ENCODE results near the gene SHH.
"Not testable (repeated sequence)": the region's sequence is repeated elsewhere in the genome, so short reads cannot be mapped to it uniquely, and the experiment has no call there.

SHH gene

GRCh38 chr7:155819186-155819585 is 6.9 kb upstream of the SHH start:
- DNase-seq (ENCODE audit: low spot score): no peak

- no peak for DNase-seq (ENCODE audit: low spot score)
Measured at GRCh38 chr7:155818820-155819168, 6.5 kb upstream of the SHH start.

GRCh38 chr7:155818154-155818819 is 6.0 kb upstream of the SHH start:
- DNase-seq (ENCODE audit: low spot score): no peak

- not testable (repeated sequence) for DNase-seq (ENCODE audit: low spot score)
Measured at GRCh38 chr7:155817515-155817914, 5.3 kb upstream of the SHH start.

- no peak for DNase-seq (ENCODE audit: low spot score)
Measured at GRCh38 chr7:155816996-155817395, 4.7 kb upstream of the SHH start.

DNA sequence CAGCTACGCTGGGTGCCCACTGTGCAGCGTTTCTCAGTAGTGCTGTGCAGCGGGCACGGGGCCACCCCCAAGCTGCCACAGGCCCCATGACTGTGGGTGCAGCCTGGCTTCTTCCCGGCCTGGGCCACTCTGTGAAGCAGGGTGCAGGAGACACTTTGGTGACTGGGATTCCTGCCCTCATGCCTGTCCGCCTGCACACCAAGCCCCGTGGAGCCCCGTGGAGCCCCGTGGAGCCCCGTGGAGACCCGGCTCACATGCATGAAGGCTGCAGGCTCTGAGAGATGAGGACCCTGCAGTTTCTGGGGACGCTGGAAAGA is 3.9 kb upstream of the SHH start:
- DNase-seq (ENCODE audit: low spot score): no peak

GRCh38 chr7:155815332-155816191 is 3.3 kb upstream of the SHH start:
- DNase-seq (ENCODE audit: low spot score): peak; percentile 70

DNA sequence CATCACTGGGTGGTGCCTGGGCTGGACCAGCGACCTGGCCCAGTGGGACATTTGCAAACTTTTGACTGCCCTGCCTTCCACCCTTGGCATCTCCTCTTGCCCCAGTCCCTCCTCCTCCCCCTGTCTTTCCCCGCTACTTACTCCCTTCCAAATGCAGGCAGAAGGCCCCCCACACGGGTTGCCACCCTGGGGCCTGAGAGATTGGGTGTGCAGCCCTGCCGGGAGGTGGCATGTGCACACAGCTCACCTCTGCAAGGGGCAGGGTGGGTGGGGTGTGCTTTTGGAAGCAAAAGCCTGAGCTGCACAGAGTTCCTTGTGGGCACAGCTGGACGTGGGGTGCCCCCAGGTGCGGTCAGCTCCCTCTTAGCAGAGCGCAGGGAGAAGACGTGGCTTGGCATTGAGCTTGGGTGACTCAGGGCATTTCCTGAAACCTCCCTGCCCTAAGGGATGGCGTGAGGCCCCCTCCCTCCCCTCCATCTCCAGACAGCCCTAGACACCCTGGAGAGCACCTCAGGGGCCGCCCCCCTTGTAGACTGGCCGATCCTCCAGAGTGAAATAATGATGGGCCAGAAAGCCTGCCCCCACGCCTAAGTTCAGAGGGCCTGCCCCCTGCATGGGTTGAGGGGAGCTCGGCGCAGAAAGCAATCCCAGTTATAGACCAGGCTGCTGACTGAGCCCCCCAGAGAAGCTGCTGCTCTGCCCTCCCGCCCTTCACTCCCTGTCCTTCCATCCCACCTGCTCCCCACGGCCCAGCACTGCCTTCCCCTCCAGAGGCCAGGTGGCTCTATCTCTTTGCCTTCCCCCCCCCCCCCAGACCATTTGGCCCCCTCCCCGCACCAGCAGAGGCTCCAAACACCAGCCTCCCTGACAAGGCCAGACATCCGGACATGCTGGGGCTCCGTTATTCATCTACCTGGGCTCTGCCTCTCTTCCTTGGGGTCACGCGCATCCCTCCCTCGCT is 2.3 kb upstream of the SHH start:
- DNase-seq (ENCODE audit: low spot score): no peak

- no peak for DNase-seq (ENCODE audit: low spot score)
Measured at GRCh38 chr7:155813546-155814315, 1.5 kb upstream of the SHH start.

DNA sequence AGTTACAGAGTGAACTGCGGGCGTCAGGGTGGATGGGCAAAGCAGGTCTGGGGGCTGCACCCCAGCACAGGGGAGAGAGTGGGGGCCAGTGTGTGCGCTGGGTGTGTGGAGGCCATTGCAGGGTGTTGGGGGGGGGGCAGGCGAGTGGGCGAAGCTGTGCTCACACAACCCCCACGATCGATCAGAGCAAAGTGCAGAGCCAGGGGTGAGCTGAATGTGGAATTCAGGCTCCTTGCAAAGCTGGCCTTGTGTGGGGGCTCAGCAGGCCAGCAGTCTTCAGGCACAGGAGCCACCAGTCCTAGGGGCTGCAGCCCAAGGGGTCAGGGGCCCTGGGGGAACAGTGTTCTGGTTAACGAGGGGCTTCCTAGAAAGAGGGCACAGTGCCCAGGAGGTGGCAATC is 862 bp upstream of the SHH start:
- DNase-seq (ENCODE audit: low spot score): no peak

GRCh38 chr7:155811560-155811894 is 736 bp downstream of the SHH start:
- no peak for DNase-seq (ENCODE audit: low spot score)

DNA sequence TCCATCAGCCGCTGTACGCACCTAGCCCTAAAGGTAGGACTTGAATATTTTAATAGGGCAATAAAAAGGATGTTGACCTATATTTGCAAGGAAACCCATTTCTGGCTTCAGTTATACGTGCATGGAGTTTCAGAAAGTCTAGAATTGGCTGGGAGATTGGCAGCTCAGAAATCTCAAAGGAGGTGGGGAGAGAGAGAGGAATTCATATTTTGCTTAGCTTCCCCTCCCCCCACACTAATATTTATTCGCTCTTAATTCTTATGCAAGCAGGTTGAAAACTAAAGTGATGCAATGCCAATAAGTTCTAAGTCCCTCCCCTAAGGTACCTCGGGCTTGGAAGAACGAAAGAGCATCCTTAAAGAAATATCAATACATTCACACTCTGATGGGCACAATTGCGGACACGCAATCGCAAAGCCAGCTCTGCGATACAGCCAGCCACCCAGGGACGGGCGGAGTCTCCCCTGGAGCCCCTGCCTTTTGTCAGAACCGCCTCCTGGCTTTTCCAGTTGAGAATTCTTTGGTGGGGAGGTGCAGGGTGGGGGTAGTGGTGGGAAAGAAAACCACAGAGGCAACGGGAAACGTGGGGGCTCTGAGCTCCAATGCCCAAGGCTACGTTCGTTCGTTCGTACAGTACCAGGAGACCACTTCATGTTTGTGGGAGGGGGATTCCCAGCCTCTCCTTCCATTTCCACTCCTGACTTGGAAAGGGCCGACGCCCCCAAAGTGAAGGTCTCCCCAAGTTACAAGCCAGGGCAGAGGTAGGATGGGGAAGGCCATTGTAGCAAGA is 1.3 kb downstream of the SHH start:
- DNase-seq (ENCODE audit: low spot score): no peak

DNA sequence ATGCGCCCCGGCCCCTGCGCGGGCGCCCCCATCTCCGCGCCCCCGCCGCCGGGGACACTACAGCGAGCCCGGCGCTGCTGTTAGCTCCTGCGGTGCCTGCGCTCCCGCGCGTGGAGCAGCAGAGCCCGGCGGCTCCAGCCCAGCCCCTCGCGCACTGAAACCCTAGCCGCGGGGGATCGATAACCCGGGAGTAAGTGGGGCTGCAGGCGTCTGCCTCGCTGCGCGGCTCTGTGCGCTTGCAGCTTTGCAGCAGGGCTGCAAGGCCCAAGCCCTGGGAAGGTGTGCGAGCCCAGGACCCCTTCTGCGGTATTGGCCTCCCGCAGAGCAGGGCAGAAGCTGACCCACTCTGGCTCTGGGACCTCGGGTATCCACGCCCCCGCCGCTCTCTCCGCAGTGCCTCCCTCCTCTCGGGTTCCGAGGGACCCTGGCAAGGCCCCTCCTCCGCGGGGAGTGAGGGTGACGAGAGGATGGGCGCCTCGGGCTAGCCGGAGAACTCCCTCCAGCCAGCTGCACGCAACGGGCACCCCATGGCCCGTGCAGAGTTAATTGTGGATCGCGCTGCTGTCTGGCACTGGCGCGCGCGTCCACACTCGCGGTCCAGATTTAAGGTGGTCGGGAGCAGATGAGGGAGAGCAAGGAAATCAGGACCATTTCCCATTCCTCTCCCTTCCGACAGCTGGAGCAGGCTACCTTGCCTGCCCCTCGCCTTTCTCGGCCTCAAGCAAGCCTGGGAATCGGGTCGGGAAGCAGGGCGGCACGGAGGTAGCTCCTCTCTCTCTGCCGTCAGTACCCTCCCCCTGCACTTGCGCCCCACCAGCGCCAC is 2.1 kb downstream of the SHH start:
- DNase-seq (ENCODE audit: low spot score): no peak

GRCh38 chr7:155809332-155809946 is 2.8 kb downstream of the SHH start:
- DNase-seq (ENCODE audit: low spot score): no peak

- no peak for DNase-seq (ENCODE audit: low spot score)
Measured at GRCh38 chr7:155808549-155809331, 3.5 kb downstream of the SHH start.

- no peak for DNase-seq (ENCODE audit: low spot score)
Measured at GRCh38 chr7:155807789-155808548, 4.3 kb downstream of the SHH start.

DNA sequence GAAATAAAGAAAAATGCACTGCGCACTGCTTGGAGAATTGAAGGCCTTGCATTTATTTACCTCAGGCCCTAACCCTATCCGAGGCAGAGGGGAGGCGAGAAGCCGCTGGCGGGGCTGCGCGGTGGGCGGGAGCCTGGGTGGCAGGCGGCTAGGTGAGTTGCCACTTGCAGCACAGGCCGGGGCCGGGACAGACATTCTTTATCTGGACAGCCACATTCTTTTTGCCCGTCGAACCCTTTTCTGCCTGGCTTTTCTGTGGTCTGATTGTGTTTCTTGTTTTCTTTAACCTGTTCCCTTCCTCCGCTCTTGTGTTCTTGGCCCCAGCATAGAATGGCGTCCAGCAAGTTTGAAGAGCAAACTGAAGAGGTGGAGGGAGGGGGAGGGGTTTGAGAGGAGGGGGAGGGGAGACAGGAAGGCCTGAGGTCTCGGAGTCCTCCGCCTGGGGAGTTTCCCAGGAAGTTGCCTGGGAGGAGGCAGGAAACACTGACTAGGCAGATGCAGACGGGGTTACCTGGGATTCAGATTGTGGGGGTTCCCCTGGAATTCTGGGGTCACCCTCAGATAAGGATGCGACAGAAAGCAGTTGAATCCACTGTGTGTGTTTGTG is 5.1 kb downstream of the SHH start:
- no peak for DNase-seq (ENCODE audit: low spot score)

Data from germinal center (tissue), 1 donor.